C4-2B (cell line): ENCODE results near the gene PDLIM7.

Experiments used
- ZFX ChIP-seq: fragments of 450-650 bp; IDR thresholded peaks from 2 replicates; pipeline ENCODE4 v1.6.1; 2017
- TF ChIP-seq, protein P1 (sequence below): fragments of 450-650 bp; conservative IDR thresholded peaks from 2 replicates; pipeline ENCODE4 v1.5.1; 2017; ENCODE audit warnings: mild to moderate bottlenecking

GRCh38 chr5:177497292-177498012, at the start of gene PDLIM7:
- TF ChIP-seq, protein P1, sequence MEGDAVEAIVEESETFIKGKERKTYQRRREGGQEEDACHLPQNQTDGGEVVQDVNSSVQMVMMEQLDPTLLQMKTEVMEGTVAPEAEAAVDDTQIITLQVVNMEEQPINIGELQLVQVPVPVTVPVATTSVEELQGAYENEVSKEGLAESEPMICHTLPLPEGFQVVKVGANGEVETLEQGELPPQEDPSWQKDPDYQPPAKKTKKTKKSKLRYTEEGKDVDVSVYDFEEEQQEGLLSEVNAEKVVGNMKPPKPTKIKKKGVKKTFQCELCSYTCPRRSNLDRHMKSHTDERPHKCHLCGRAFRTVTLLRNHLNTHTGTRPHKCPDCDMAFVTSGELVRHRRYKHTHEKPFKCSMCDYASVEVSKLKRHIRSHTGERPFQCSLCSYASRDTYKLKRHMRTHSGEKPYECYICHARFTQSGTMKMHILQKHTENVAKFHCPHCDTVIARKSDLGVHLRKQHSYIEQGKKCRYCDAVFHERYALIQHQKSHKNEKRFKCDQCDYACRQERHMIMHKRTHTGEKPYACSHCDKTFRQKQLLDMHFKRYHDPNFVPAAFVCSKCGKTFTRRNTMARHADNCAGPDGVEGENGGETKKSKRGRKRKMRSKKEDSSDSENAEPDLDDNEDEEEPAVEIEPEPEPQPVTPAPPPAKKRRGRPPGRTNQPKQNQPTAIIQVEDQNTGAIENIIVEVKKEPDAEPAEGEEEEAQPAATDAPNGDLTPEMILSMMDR: peak; percentile 42
- no peak for TF ChIP-seq ZFX
